HG02885 (cell line): ENCODE measurements around the gene PTPRT.

Experiments
- ATAC-seq: cut with Tn5 transposase; IDR thresholded peaks from one replicate; pipeline ENCODE4 v1.9.1; 2021; ENCODE audit warnings: mild to moderate bottlenecking; ENCODE audit not compliant: unreplicated experiment, poor library complexity

PTPRT gene

GRCh38 chr20:42873259-42873658 is 316.4 kb downstream of the PTPRT start:
- no peak for ATAC-seq

GRCh38 chr20:42864116-42864515 is 325.6 kb downstream of the PTPRT start:
- no peak for ATAC-seq

- no peak for ATAC-seq
Measured at GRCh38 chr20:42862446-42862845, 327.3 kb downstream of the PTPRT start.

- no peak for ATAC-seq
Measured at GRCh38 chr20:42857446-42857845, 332.3 kb downstream of the PTPRT start.

GRCh38 chr20:42855896-42856295 is 333.8 kb downstream of the PTPRT start:
- ATAC-seq: no peak

GRCh38 chr20:42852691-42853090 is 337.0 kb downstream of the PTPRT start:
- ATAC-seq: no peak

- ATAC-seq: no peak
Measured at GRCh38 chr20:42846784-42847490, 342.8 kb downstream of the PTPRT start.

GRCh38 chr20:42844751-42845150 is 345.0 kb downstream of the PTPRT start:
- ATAC-seq: no peak

- ATAC-seq: no peak
Measured at GRCh38 chr20:42837456-42837855, 352.2 kb downstream of the PTPRT start.

GRCh38 chr20:42836339-42836738 is 353.4 kb downstream of the PTPRT start:
- no peak for ATAC-seq

- no peak for ATAC-seq
Measured at GRCh38 chr20:42807876-42808275, 381.8 kb downstream of the PTPRT start.

- no peak for ATAC-seq
Measured at GRCh38 chr20:42795111-42795695, 394.5 kb downstream of the PTPRT start.

GRCh38 chr20:42792052-42792451 is 397.7 kb downstream of the PTPRT start:
- no peak for ATAC-seq

- ATAC-seq: no peak
Measured at GRCh38 chr20:42790111-42790510, 399.6 kb downstream of the PTPRT start.

- ATAC-seq: no peak
Measured at GRCh38 chr20:42788707-42789106, 401.0 kb downstream of the PTPRT start.

GRCh38 chr20:42785041-42785440 is 404.7 kb downstream of the PTPRT start:
- ATAC-seq: no peak

GRCh38 chr20:42779216-42779615 is 410.5 kb downstream of the PTPRT start:
- ATAC-seq: no peak

GRCh38 chr20:42775866-42776265 is 413.8 kb downstream of the PTPRT start:
- ATAC-seq: no peak

GRCh38 chr20:42775037-42775436 is 414.7 kb downstream of the PTPRT start:
- no peak for ATAC-seq

- ATAC-seq: no peak
Measured at GRCh38 chr20:42763015-42763414, 426.7 kb downstream of the PTPRT start.

GRCh38 chr20:42756991-42757390 is 432.7 kb downstream of the PTPRT start:
- no peak for ATAC-seq

- ATAC-seq: no peak
Measured at GRCh38 chr20:42754706-42755105, 435.0 kb downstream of the PTPRT start.
